MM.1S (cell line): ENCODE data around the gene PTPRE.

Experiments
- DNase-seq: peaks from one replicate; pipeline ENCODE4 v3.0.0-alpha.2; 2015
- H2AFZ ChIP-seq: fragments of 300-600 bp; sonication (generic); 2 replicates; pipeline ENCODE4 v1.6.0; 2016; ENCODE audit warnings: antibody characterized with exemption, low read length
- H3F3A ChIP-seq: fragments of 300-600 bp; sonication (generic); 2 replicates; pipeline ENCODE4 v1.6.1; 2016; ENCODE audit warnings: mild to moderate bottlenecking, antibody characterized with exemption, low read length, moderate library complexity, mixed read lengths; ENCODE audit not compliant: insufficient read depth
- H3K27ac ChIP-seq: fragments of 300-600 bp; sonication (generic); 2 replicates; pipeline ENCODE4 v1.5.1; 2016; ENCODE audit warnings: mild to moderate bottlenecking, low read length
- H3K27me3 ChIP-seq: fragments of 300-600 bp; sonication (generic); replicated peaks from 2 replicates; pipeline ENCODE4 v1.6.0; 2016; ENCODE audit warnings: low read length; ENCODE audit not compliant: insufficient read depth
- H3K36me3 ChIP-seq: fragments of 300-600 bp; sonication (generic); replicated peaks from 2 replicates; pipeline ENCODE4 v1.6.1; 2016; ENCODE audit warnings: mild to moderate bottlenecking, low read length, mixed read lengths; ENCODE audit not compliant: insufficient read depth
- H3K4me1 ChIP-seq: fragments of 300-600 bp; sonication (generic); 2 replicates; pipeline ENCODE4 v1.6.1; 2016; ENCODE audit warnings: low read length, mixed read lengths
- H3K4me2 ChIP-seq: fragments of 300-600 bp; sonication (generic); 2 replicates; pipeline ENCODE4 v1.6.0; 2016; ENCODE audit warnings: low read depth, low read length
- H3K4me3 ChIP-seq: fragments of 300-600 bp; sonication (generic); 2 replicates; pipeline ENCODE4 v1.5.1; 2016; ENCODE audit warnings: low read length, mixed read lengths
- H3K79me2 ChIP-seq: fragments of 300-600 bp; sonication (generic); 2 replicates; pipeline ENCODE4 v1.6.1; 2016; ENCODE audit warnings: mixed run types, low read length, mixed read lengths
- H3K9ac ChIP-seq: fragments of 300-600 bp; sonication (generic); 2 replicates; pipeline ENCODE4 v1.6.1; 2016; ENCODE audit warnings: low read length, mixed read lengths
- H3K9me2 ChIP-seq: fragments of 300-600 bp; sonication (generic); replicated peaks from 2 replicates; pipeline ENCODE4 v1.6.1; 2016; ENCODE audit warnings: mild to moderate bottlenecking, low read length, mixed read lengths; ENCODE audit not compliant: insufficient read depth
- H3K9me3 ChIP-seq: fragments of 300-600 bp; sonication (generic); replicated peaks from 2 replicates; pipeline ENCODE4 v1.6.1; 2016; ENCODE audit warnings: mild to moderate bottlenecking, low read length, mixed read lengths; ENCODE audit not compliant: insufficient read depth
- H4K20me1 ChIP-seq: fragments of 300-600 bp; sonication (generic); 2 replicates; pipeline ENCODE4 v1.6.1; 2016; ENCODE audit warnings: mild to moderate bottlenecking, low read length, moderate library complexity, mixed read lengths; ENCODE audit not compliant: insufficient read depth
- CTCF ChIP-seq: fragments of 300-600 bp; sonication (generic); IDR thresholded peaks from 2 replicates; pipeline ENCODE4 v1.5.1; 2016; ENCODE audit warnings: antibody characterized with exemption, low read length, mixed read lengths
- EZH2 ChIP-seq: fragments of 300-600 bp; sonication (generic); optimal IDR thresholded peaks from 2 replicates; pipeline ENCODE3; 2017; ENCODE audit warnings: low read depth, mild to moderate bottlenecking, antibody characterized with exemption, low read length, mixed read lengths
- EZH2phosphoT487 ChIP-seq: fragments of 300-600 bp; sonication (generic); IDR thresholded peaks from 2 replicates; pipeline ENCODE4 v1.6.1; 2018; ENCODE audit warnings: antibody characterized with exemption, low read length

PTPRE gene

GRCh38 chr10:128067691-128068397, 160.9 kb downstream of the PTPRE start:
- no peak for DNase-seq
- Histone ChIP-seq H3K4me3 (no peak overlapping the region), H3F3A (peaks cover 28% of the 10 kb centered on the region), H3K4me1 (peaks cover 39% of the 10 kb centered on the region), H3K4me2 (no peak overlapping the region), H3K9ac (no peak overlapping the region), H3K79me2 (no peaks in the 10 kb centered on the region), H2AFZ (no peak overlapping the region), H3K9me3 (no peaks in the 10 kb centered on the region), H3K9me2 (no peaks in the 10 kb centered on the region), H4K20me1 (no peaks in the 10 kb centered on the region), H3K27me3 (no peaks in the 10 kb centered on the region), H3K36me3 (no peaks in the 10 kb centered on the region), H3K27ac (peak overlapping the region; percentile 46; the same call in 1 of the 2 replicates)
- TF ChIP-seq EZH2 (no peak), EZH2phosphoT487 (no peak), CTCF (no peak)

- no peaks in the 10 kb centered on the region for H3K27me3 ChIP-seq
- H3K9me2 ChIP-seq, result no peaks in the 10 kb centered on the region
- H3K79me2 ChIP-seq, result no peaks in the 10 kb centered on the region
- 0 out of 2 replicates have a peak overlapping the region, but pooled peaks have one; percentile 14 for H3K4me2 ChIP-seq
- H3K9ac ChIP-seq, result no peak overlapping the region
- no peak overlapping the region for H3K4me3 ChIP-seq
- H3K27ac ChIP-seq, result peak overlapping the region; percentile 61
- no peaks in the 10 kb centered on the region for H4K20me1 ChIP-seq
- H3K4me1 ChIP-seq, result peaks cover 31% of the 10 kb centered on the region
- no peaks in the 10 kb centered on the region for H3K36me3 ChIP-seq
- DNase-seq, result peak; percentile 73
- no peak overlapping the region for H2AFZ ChIP-seq
- no peaks in the 10 kb centered on the region for H3K9me3 ChIP-seq
- TF ChIP-seq EZH2 (no peak), CTCF (no peak), EZH2phosphoT487 (no peak)
- peaks cover 20% of the 10 kb centered on the region for H3F3A ChIP-seq
Observed at GRCh38 chr10:128068398-128069285, 161.7 kb downstream of the PTPRE start.

GRCh38 chr10:128069351-128070051, 162.6 kb downstream of the PTPRE start:
- Histone ChIP-seq H3F3A (peaks cover 11% of the 10 kb centered on the region), H3K79me2 (no peaks in the 10 kb centered on the region), H3K9ac (no peak overlapping the region), H3K4me1 (peaks cover 22% of the 10 kb centered on the region), H3K4me2 (0 out of 2 replicates have a peak overlapping the region, but pooled peaks have one; percentile 14), H2AFZ (no peak overlapping the region), H3K27ac (peak overlapping the region; percentile 61), H4K20me1 (no peaks in the 10 kb centered on the region), H3K27me3 (no peaks in the 10 kb centered on the region), H3K9me3 (no peaks in the 10 kb centered on the region), H3K36me3 (no peaks in the 10 kb centered on the region), H3K9me2 (no peaks in the 10 kb centered on the region), H3K4me3 (no peak overlapping the region)
- no peak for TF ChIP-seq EZH2phosphoT487
- peak; percentile 74 for TF ChIP-seq CTCF
- DNase-seq, result peak; percentile 80
